CD4-positive, alpha-beta T cell treated with Interleukin-15 for 4 hours (primary cell): ENCODE data around the gene PLD4.

ENCODE experiments used
- DNase-seq: peaks from one replicate; pipeline ENCODE4 v3.0.0-alpha.2; 2020; ENCODE audit warnings: low spot score

The PLD4 gene

GRCh38 chr14:104956290-104956890 is 31.7 kb downstream of the PLD4 start:
- no peak for DNase-seq

GRCh38 chr14:104957146-104958113 is 32.8 kb downstream of the PLD4 start:
- DNase-seq, result no peak

GRCh38 chr14:104964546-104964945 is 39.9 kb downstream of the PLD4 start:
- DNase-seq, result no peak

- DNase-seq, result no peak
Measured at GRCh38 chr14:104965561-104966231, 41.0 kb downstream of the PLD4 start.

- no peak for DNase-seq
Measured at GRCh38 chr14:104966261-104966865, 41.7 kb downstream of the PLD4 start.

GRCh38 chr14:104966981-104967385 is 42.3 kb downstream of the PLD4 start:
- DNase-seq, result no peak

GRCh38 chr14:104967386-104968152 is 42.9 kb downstream of the PLD4 start:
- DNase-seq, result no peak

GRCh38 chr14:104968153-104968527 is 43.5 kb downstream of the PLD4 start:
- no peak for DNase-seq

- DNase-seq, result no peak
Measured at GRCh38 chr14:104968541-104969401, 44.1 kb downstream of the PLD4 start.

- no peak for DNase-seq
Measured at GRCh38 chr14:104969741-104970230, 45.1 kb downstream of the PLD4 start.

GRCh38 chr14:104970231-104971068 is 45.8 kb downstream of the PLD4 start:
- no peak for DNase-seq

GRCh38 chr14:104971447-104972240 is 47.0 kb downstream of the PLD4 start:
- no peak for DNase-seq

- DNase-seq, result no peak
Measured at GRCh38 chr14:104972301-104973134, 47.8 kb downstream of the PLD4 start.

GRCh38 chr14:104973135-104973384 is 48.4 kb downstream of the PLD4 start:
- DNase-seq, result no peak

- DNase-seq, result no peak
Measured at GRCh38 chr14:104973385-104974145, 48.9 kb downstream of the PLD4 start.

- no peak for DNase-seq
Measured at GRCh38 chr14:104974146-104974541, 49.5 kb downstream of the PLD4 start.

GRCh38 chr14:104974665-104975390 is 50.1 kb downstream of the PLD4 start:
- DNase-seq, result no peak
